ENCODE data around the gene ABCC5.

Gene ABCC5

DNA sequence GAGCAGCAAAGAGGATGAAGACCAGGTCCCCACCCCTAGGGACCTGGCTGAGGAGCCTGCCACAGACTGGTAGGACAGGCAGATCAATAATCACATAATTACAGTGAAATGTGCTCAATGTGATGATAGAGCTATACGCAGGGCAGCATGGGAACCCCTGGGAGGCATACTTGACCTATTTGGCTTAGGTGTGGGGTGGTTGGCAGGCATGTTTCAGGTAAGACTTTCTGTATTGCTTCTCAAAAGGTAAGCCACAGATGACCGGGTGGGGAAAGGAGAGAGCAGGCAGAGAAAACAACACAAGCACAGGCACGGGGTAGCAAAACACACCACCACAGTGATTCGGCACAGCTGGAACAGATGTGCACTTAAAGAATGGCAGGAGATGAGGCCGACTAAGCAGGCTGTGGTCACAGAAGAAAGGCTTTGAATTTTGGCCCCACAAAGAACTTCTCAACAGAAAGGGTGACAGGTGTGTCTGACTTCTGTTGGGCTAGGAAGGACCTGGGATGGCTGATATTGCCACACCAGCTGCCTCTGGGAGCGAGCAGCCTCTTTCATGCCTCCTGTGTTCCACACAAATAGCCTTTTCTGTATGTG lies 64.1 kb downstream of the ABCC5 start:
- no peak overlapping the region for H3K27ac ChIP-seq (ENCODE audit: extremely low read depth, low read depth, low read length)
- POLR2A ChIA-PET = no interaction called here
- no peak for TF ChIP-seq ZNF366 (tag by site-specific recombination; conservative IDR thresholded peaks at IDR 0.05)
- no peak for TF ChIP-seq ZNF23 (tag by site-specific recombination; IDR thresholded peaks at IDR 0.05; ENCODE audit: borderline replicate concordance)
- TF ChIP-seq ZNF221 (tag by site-specific recombination; IDR thresholded peaks at IDR 0.05; ENCODE audit: borderline replicate concordance) = no peak
- no peak for TF ChIP-seq SP3 (tag by site-specific recombination; IDR thresholded peaks at IDR 0.05)
- TF ChIP-seq, protein P1, sequence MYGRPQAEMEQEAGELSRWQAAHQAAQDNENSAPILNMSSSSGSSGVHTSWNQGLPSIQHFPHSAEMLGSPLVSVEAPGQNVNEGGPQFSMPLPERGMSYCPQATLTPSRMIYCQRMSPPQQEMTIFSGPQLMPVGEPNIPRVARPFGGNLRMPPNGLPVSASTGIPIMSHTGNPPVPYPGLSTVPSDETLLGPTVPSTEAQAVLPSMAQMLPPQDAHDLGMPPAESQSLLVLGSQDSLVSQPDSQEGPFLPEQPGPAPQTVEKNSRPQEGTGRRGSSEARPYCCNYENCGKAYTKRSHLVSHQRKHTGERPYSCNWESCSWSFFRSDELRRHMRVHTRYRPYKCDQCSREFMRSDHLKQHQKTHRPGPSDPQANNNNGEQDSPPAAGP (tag by site-specific recombination; IDR thresholded peaks at IDR 0.05) = no peak
- no peak for TF ChIP-seq ZNF423 (tag by site-specific recombination; IDR thresholded peaks at IDR 0.05)
- TF ChIP-seq ZFP3 (tag by site-specific recombination; IDR thresholded peaks at IDR 0.05; ENCODE audit: low read depth) = no peak

GRCh38 chr3:183951459-183951858 lies 66.2 kb downstream of the ABCC5 start:
- CTCF ChIA-PET = interaction anchor here (0.6 to 1.4 kb wide), 2 partner anchors 34 to 246 kb away, joined by 3 to 4 read pairs; no protein-coding TSS in a partner anchor
- POLR2A ChIA-PET = no interaction called here
- H3K9me3 ChIP-seq (ENCODE audit: control insufficient read depth, insufficient read depth, low read depth, low read length) = no peaks in the 10 kb centered on the region
- H3K4me1 ChIP-seq (ENCODE audit: control insufficient read depth, insufficient read depth, low read length) = no peaks in the 10 kb centered on the region
- H3K36me3 ChIP-seq (ENCODE audit: control insufficient read depth in 2 of 2, insufficient read depth in 1 of 2, low read length in 2 of 2) = peaks cover 4 to 81% of the 10 kb centered on the region in 2 experiments; a peak in 2 of 3 replicates
- no peak overlapping the region for H3K27ac ChIP-seq (ENCODE audit: extremely low read depth, low read depth, low read length)
- no peak overlapping the region for H3K4me3 ChIP-seq (ENCODE audit: low read depth, low read length)
- TF ChIP-seq ZNF624 (tag by site-specific recombination; IDR thresholded peaks at IDR 0.05) (no peak), EGR2 (tag by site-specific recombination; IDR thresholded peaks at IDR 0.05; ENCODE audit: low read depth) (no peak), ZNF433 (tag by site-specific recombination; IDR thresholded peaks at IDR 0.05; ENCODE audit: low read depth) (no peak), SP7 (tag by site-specific recombination; IDR thresholded peaks at IDR 0.05) (no peak), ZNF394 (tag by site-specific recombination; IDR thresholded peaks at IDR 0.05; ENCODE audit: borderline replicate concordance) (no peak), ZNF184 (tag by site-specific recombination; IDR thresholded peaks at IDR 0.05) (no peak), ZNF138 (tag by site-specific recombination; IDR thresholded peaks at IDR 0.05; ENCODE audit: borderline replicate concordance) (no peak), PATZ1 (tag by site-specific recombination; IDR thresholded peaks at IDR 0.05) (no peak), ZNF362 (tag by site-specific recombination; IDR thresholded peaks at IDR 0.05) (no peak), GLI2 (tag by site-specific recombination; IDR thresholded peaks at IDR 0.05; ENCODE audit: borderline replicate concordance, low read depth) (no peak), CTCF (tag by site-specific recombination; IDR thresholded peaks at IDR 0.05) (no peak), ZNF776 (tag by site-specific recombination; IDR thresholded peaks at IDR 0.05; ENCODE audit: borderline replicate concordance) (no peak), ZNF701 (tag by site-specific recombination; IDR thresholded peaks at IDR 0.05) (no peak), ZNF704 (tag by site-specific recombination; IDR thresholded peaks at IDR 0.05) (no peak), ZNF501 (tag by site-specific recombination; IDR thresholded peaks at IDR 0.05) (no peak), ZNF580 (tag by site-specific recombination; IDR thresholded peaks at IDR 0.05) (no peak)
- TF ChIP-seq, protein P2, sequence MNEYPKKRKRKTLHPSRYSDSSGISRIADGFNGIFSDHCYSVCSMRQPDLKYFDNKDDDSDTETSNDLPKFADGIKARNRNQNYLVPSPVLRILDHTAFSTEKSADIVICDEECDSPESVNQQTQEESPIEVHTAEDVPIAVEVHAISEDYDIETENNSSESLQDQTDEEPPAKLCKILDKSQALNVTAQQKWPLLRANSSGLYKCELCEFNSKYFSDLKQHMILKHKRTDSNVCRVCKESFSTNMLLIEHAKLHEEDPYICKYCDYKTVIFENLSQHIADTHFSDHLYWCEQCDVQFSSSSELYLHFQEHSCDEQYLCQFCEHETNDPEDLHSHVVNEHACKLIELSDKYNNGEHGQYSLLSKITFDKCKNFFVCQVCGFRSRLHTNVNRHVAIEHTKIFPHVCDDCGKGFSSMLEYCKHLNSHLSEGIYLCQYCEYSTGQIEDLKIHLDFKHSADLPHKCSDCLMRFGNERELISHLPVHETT (tag by site-specific recombination; IDR thresholded peaks at IDR 0.05) = no peak

More for the DNA sequence above, 64.1 kb downstream of the ABCC5 start:
- H3K4me1 ChIP-seq (ENCODE audit: control insufficient read depth, insufficient read depth, low read length) = no peaks in the 10 kb centered on the region
- CTCF ChIA-PET = no interaction called here
- no peak overlapping the region for H3K4me3 ChIP-seq (ENCODE audit: low read depth, low read length)
- H3K36me3 ChIP-seq (ENCODE audit: control insufficient read depth in 2 of 2, insufficient read depth in 1 of 2, low read length in 2 of 2) = peaks cover 4 to 82% of the 10 kb centered on the region in 2 experiments; a peak in 2 of 3 replicates
- H3K9me3 ChIP-seq (ENCODE audit: control insufficient read depth, insufficient read depth, low read depth, low read length) = no peaks in the 10 kb centered on the region
